Measurements from ENCODE around the gene RLN3.
A peak's percentile ranks its signal among the peaks of the same experiment; 100 is the strongest.

Gene RLN3

GRCh38 chr19:13996928-13997630 is 30.9 kb upstream of the RLN3 start:
- no peaks in the 10 kb centered on the region for H3K27me3 ChIP-seq (replicated peaks; ENCODE audit: control insufficient read depth, insufficient read depth, low read length)
- peaks cover 8% of the 10 kb centered on the region for H3K4me1 ChIP-seq (ENCODE audit: control insufficient read depth, insufficient read depth, low read length)
- no peaks in the 10 kb centered on the region for H3K36me3 ChIP-seq (ENCODE audit: control insufficient read depth, insufficient read depth, low read length, severe bottlenecking)
- no peak overlapping the region for H3K4me3 ChIP-seq (ENCODE audit: low read length)
- H3K9ac ChIP-seq (ENCODE audit: low read length) = no peak overlapping the region
- peaks cover 10% of the 10 kb centered on the region for H3K9me3 ChIP-seq (ENCODE audit: control insufficient read depth, low read length)
- DNase-seq (ENCODE audit: low read depth) = no peak

GRCh38 chr19:13997631-13997962 is 30.4 kb upstream of the RLN3 start:
- peaks cover 8% of the 10 kb centered on the region for H3K4me1 ChIP-seq (ENCODE audit: control insufficient read depth, insufficient read depth, low read length)
- no peaks in the 10 kb centered on the region for H3K36me3 ChIP-seq (ENCODE audit: control insufficient read depth, insufficient read depth, low read length, severe bottlenecking)
- no peak overlapping the region for H3K4me3 ChIP-seq (ENCODE audit: low read length)
- no peak overlapping the region for H3K9ac ChIP-seq (ENCODE audit: low read length)
- H3K27me3 ChIP-seq (replicated peaks; ENCODE audit: control insufficient read depth, insufficient read depth, low read length) = no peaks in the 10 kb centered on the region
- DNase-seq (ENCODE audit: low read depth) = no peak
- peaks cover 10% of the 10 kb centered on the region for H3K9me3 ChIP-seq (ENCODE audit: control insufficient read depth, low read length)

GRCh38 chr19:13998426-13998825 is 29.5 kb upstream of the RLN3 start:
- peaks cover 10% of the 10 kb centered on the region for H3K4me1 ChIP-seq (ENCODE audit: control insufficient read depth, insufficient read depth, low read length)
- H3K27me3 ChIP-seq (replicated peaks; ENCODE audit: control insufficient read depth, insufficient read depth, low read length) = no peaks in the 10 kb centered on the region
- no peak overlapping the region for H3K4me3 ChIP-seq (ENCODE audit: low read length)
- DNase-seq (ENCODE audit: low read depth) = no peak
- no peak overlapping the region for H3K9ac ChIP-seq (ENCODE audit: low read length)
- H3K9me3 ChIP-seq (ENCODE audit: control insufficient read depth, low read length) = peaks cover 10% of the 10 kb centered on the region
- no peaks in the 10 kb centered on the region for H3K36me3 ChIP-seq (ENCODE audit: control insufficient read depth, insufficient read depth, low read length, severe bottlenecking)

DNA sequence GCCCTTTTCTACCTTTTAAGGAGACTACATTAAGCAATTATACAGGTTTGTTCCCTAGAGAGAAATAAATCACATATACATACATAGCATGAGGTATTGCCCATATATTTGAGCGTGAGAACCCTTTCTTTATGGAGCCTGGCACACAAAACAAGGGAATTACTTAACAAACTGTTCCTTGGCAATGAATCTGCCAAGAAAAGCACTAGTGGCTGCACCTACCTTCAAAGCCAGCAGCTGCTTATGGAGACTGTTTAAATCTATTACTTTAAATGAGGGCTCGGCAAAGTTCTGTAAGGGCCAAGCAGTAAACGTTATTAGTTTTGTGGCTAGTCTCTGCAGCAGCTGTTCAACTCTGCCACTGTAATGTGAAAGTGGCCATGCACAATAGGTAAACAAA is 28.9 kb upstream of the RLN3 start:
- Histone ChIP-seq H3K4me1 (ENCODE audit: control insufficient read depth, insufficient read depth, low read length) (peaks cover 11% of the 10 kb centered on the region), H3K36me3 (ENCODE audit: control insufficient read depth, insufficient read depth, low read length, severe bottlenecking) (no peaks in the 10 kb centered on the region), H3K4me3 (ENCODE audit: low read length) (no peak overlapping the region), H3K9ac (ENCODE audit: low read length) (no peak overlapping the region), H3K27me3 (replicated peaks; ENCODE audit: control insufficient read depth, insufficient read depth, low read length) (no peaks in the 10 kb centered on the region), H3K9me3 (ENCODE audit: control insufficient read depth, low read length) (peaks cover 10% of the 10 kb centered on the region)
- no peak for DNase-seq (ENCODE audit: low read depth)

- no peak for DNase-seq (ENCODE audit: low read depth)
- H3K4me3 ChIP-seq (ENCODE audit: low read length) = no peak overlapping the region
- H3K36me3 ChIP-seq (ENCODE audit: control insufficient read depth, insufficient read depth, low read length, severe bottlenecking) = no peaks in the 10 kb centered on the region
Observed at GRCh38 chr19:14000691-14001375, 27.1 kb upstream of the RLN3 start.

DNA sequence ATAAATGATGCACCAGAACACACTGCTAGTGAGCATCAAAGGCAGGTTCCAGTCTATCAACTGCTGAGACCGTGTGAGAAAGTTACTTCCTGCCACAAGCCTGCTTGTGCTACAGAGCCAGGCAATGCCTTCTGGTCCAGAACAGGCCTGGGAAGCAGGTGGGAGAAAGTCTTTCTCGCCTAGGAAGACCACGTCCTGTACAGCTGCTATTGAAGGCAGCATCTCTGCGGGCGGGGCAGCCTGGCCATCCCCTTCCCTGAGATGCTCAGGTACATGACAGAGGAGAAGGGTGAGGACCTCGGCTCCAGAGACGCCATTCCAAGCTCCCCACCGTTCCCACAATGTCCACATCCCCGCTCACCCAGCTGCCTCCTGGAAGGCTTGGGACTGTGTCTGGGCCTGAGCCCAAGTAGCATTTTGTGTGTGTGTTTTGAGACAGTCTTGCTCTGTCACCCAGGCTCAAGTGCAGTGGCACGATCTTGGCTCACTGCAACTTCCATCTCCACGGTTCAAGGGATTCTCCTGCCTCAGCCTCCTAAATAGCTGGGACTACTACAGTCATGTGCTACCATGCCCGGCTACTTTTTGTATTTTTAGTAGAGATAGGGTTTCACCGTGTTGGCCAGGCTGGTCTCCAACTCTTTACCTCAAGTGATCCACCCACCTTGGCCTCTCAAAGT is 25.2 kb upstream of the RLN3 start:
- H3K9ac ChIP-seq (ENCODE audit: low read length) = no peak overlapping the region
- H3K36me3 ChIP-seq (ENCODE audit: control insufficient read depth, insufficient read depth, low read length, severe bottlenecking) = no peaks in the 10 kb centered on the region
- no peaks in the 10 kb centered on the region for H3K27me3 ChIP-seq (replicated peaks; ENCODE audit: control insufficient read depth, insufficient read depth, low read length)
- peaks cover 10% of the 10 kb centered on the region for H3K9me3 ChIP-seq (ENCODE audit: control insufficient read depth, low read length)
- DNase-seq (ENCODE audit: low read depth) = no peak
- H3K4me3 ChIP-seq (ENCODE audit: low read length) = no peak overlapping the region
- peaks cover 17% of the 10 kb centered on the region for H3K4me1 ChIP-seq (ENCODE audit: control insufficient read depth, insufficient read depth, low read length)

More at GRCh38 chr19:14000691-14001375, 27.1 kb upstream of the RLN3 start:
- no peak overlapping the region for H3K9ac ChIP-seq (ENCODE audit: low read length)
- peaks cover 14% of the 10 kb centered on the region for H3K4me1 ChIP-seq (ENCODE audit: control insufficient read depth, insufficient read depth, low read length)
- H3K9me3 ChIP-seq (ENCODE audit: control insufficient read depth, low read length) = peaks cover 10% of the 10 kb centered on the region
- no peaks in the 10 kb centered on the region for H3K27me3 ChIP-seq (replicated peaks; ENCODE audit: control insufficient read depth, insufficient read depth, low read length)

- Histone ChIP-seq H3K9me3 (ENCODE audit: control insufficient read depth, low read length) (peaks cover 9% of the 10 kb centered on the region), H3K36me3 (ENCODE audit: control insufficient read depth, insufficient read depth, low read length, severe bottlenecking) (no peaks in the 10 kb centered on the region), H3K4me1 (ENCODE audit: control insufficient read depth, insufficient read depth, low read length) (peaks cover 17% of the 10 kb centered on the region), H3K9ac (ENCODE audit: low read length) (no peak overlapping the region), H3K27me3 (replicated peaks; ENCODE audit: control insufficient read depth, insufficient read depth, low read length) (no peaks in the 10 kb centered on the region), H3K4me3 (ENCODE audit: low read length) (no peak overlapping the region)
- no peak for DNase-seq (ENCODE audit: low read depth)
Observed at GRCh38 chr19:14003251-14004055, 24.5 kb upstream of the RLN3 start.

DNA sequence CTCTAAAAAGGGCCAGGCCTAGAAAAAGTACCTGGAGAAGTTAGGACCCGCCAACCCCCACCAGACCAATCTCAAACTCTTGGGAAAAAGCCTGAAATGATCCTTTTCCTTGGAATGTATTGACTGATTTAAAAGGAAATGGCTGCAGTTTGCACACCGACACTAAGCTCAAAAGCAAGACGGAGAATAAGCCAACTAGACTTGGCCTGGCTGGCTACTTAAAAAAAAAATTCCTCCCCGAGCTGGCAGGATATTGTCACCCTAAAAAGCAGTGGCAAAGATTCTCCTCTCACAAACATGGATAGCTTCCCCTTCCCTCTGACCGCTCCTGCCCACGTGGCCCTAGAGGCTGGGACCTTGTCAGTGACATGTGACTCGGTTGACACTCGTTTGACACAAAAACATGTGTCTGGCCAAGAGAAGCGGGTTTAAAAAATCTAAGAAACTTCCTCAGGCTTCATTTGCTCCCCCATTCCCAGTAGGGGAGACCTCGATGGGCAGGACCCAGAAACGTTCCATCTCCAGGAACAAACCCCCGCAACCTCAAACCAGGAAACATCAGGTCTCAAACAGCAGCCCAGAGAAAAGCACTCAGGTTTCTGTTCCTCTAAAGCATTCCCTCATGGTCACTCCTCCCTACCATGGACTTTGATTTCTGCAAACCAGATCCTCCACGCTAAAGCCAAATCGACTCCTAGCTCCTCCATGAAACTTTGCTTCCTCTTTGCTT is 23.2 kb upstream of the RLN3 start:
- peak; percentile 10 for DNase-seq (ENCODE audit: low read depth)
- H3K9me3 ChIP-seq (ENCODE audit: control insufficient read depth, low read length) = no peaks in the 10 kb centered on the region
- peak overlapping the region; percentile 50 for H3K9ac ChIP-seq (ENCODE audit: low read length)
- no peaks in the 10 kb centered on the region for H3K27me3 ChIP-seq (replicated peaks; ENCODE audit: control insufficient read depth, insufficient read depth, low read length)
- H3K4me3 ChIP-seq (ENCODE audit: low read length) = peak overlapping the region; percentile 27
- H3K36me3 ChIP-seq (ENCODE audit: control insufficient read depth, insufficient read depth, low read length, severe bottlenecking) = no peaks in the 10 kb centered on the region
- peaks cover 17% of the 10 kb centered on the region for H3K4me1 ChIP-seq (ENCODE audit: control insufficient read depth, insufficient read depth, low read length)

DNA sequence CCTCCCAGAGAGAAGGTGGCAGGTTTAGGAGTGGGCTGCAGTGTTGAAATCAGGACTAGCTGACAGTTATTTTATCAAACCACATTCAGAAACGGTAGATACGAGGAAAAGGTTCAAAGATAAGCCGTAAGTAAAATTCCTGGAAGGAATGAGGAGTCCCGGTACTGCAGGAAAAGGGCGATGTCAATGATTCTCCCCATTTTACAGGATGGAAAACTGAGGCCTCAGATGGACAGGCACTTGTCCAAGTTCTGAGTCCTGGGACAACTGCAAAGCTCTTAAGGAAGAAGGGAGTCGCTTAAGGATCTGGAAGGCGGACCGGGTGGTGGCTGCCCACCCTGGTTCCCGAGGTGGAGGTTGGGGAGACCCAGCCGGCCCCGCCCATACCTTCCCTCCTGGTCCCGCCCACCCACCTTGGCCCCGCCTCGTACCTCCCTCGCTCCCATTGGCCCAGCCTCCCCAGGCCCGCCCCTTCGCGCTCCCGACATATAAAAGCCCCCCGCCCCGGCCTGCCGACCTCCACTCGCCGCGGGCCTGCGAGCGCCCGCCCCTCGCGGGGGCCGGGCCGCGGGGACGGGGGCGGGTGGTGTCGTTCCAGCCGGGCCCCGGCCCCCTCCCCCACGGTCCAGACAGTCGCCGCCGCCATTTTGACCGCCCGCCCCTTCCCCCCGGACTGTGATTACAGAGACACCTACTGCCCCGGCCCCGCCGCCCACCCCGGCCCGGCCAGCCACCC is 22.4 kb upstream of the RLN3 start:
- Histone ChIP-seq H3K27me3 (replicated peaks; ENCODE audit: control insufficient read depth, insufficient read depth, low read length) (no peaks in the 10 kb centered on the region), H3K9me3 (ENCODE audit: control insufficient read depth, low read length) (no peaks in the 10 kb centered on the region), H3K4me1 (ENCODE audit: control insufficient read depth, insufficient read depth, low read length) (peaks cover 17% of the 10 kb centered on the region), H3K36me3 (ENCODE audit: control insufficient read depth, insufficient read depth, low read length, severe bottlenecking) (no peaks in the 10 kb centered on the region), H3K9ac (ENCODE audit: low read length) (peak overlapping the region; percentile 50), H3K4me3 (ENCODE audit: low read length) (peak overlapping the region; percentile 96)
- peak; percentile 95 for DNase-seq (ENCODE audit: low read depth)

- Histone ChIP-seq H3K4me3 (ENCODE audit: low read length) (peak within 1 kb of the TSS; percentile 96), H3K9me3 (ENCODE audit: control insufficient read depth, low read length) (no peaks in the 10 kb centered on the region), H3K9ac (ENCODE audit: low read length) (peak within 1 kb of the TSS; percentile 95), H3K36me3 (ENCODE audit: control insufficient read depth, insufficient read depth, low read length, severe bottlenecking) (no peaks in the 10 kb centered on the region), H3K4me1 (ENCODE audit: control insufficient read depth, insufficient read depth, low read length) (peaks cover 17% of the 10 kb centered on the region), H3K27me3 (replicated peaks; ENCODE audit: control insufficient read depth, insufficient read depth, low read length) (no peaks in the 10 kb centered on the region)
- peak; percentile 99 for DNase-seq (ENCODE audit: low read depth)
Observed at GRCh38 chr19:14006085-14006765, 21.7 kb upstream of the RLN3 start, which contains the start of gene RFX1. Gene RFX1, minus strand, starts transcription at chr19:14006320. Its CDS starts 12,477 bp downstream, at chr19:13993843.
